WTC11 (cell line): Measurements from ENCODE around the gene DNAJB2. TPM values are rescaled to one million over a fixed set of nuclear protein-coding genes. Genes with fewer than 3 reads are reported as not detected.

Source experiments
- ARID4B ChIP-seq: sonication (generic); formaldehyde crosslinking; IDR thresholded peaks from 2 replicates; pipeline ENCODE4 v1.8.0; 2023; ENCODE audit warnings: missing genetic modification reagents, mild to moderate bottlenecking, borderline replicate concordance
- CDX4 ChIP-seq: fragments of 250-450 bp; sonication (Bioruptor Pico); IDR thresholded peaks from 2 replicates; pipeline ENCODE4 v1.9.0; 2021; ENCODE audit warnings: moderate library complexity, mild to moderate bottlenecking, inconsistent platforms, borderline replicate concordance
- ELF4 ChIP-seq: sonication (generic); formaldehyde crosslinking; IDR thresholded peaks from 2 replicates; pipeline ENCODE4 v1.8.1; 2022; ENCODE audit warnings: low read depth, mild to moderate bottlenecking, moderate library complexity, missing genetic modification reagents
- FOXJ3 ChIP-seq: sonication (generic); formaldehyde crosslinking; IDR thresholded peaks from 2 replicates; pipeline ENCODE4 v1.9.0; 2021; ENCODE audit warnings: missing genetic modification reagents, mild to moderate bottlenecking, borderline replicate concordance
- FOXP4 ChIP-seq: sonication (generic); formaldehyde crosslinking; IDR thresholded peaks from 2 replicates; pipeline ENCODE4 v1.8.0; 2022; ENCODE audit warnings: mild to moderate bottlenecking, missing genetic modification reagents
- HMGA2 ChIP-seq: fragments of 250-450 bp; sonication (Bioruptor Pico); IDR thresholded peaks from 2 replicates; pipeline ENCODE4 v1.4.0; 2021; ENCODE audit warnings: mild to moderate bottlenecking, moderate library complexity
- MLX ChIP-seq: sonication (generic); formaldehyde crosslinking; IDR thresholded peaks from 2 replicates; pipeline ENCODE4 v1.8.1; 2023; ENCODE audit warnings: mild to moderate bottlenecking, missing genetic modification reagents, moderate library complexity
- PREB ChIP-seq: sonication (generic); formaldehyde crosslinking; IDR thresholded peaks from 2 replicates; pipeline ENCODE4 v1.8.1; 2022; ENCODE audit warnings: mild to moderate bottlenecking, missing genetic modification reagents, moderate library complexity, borderline replicate concordance
- SOX15 ChIP-seq: fragments of 250-450 bp; sonication (Bioruptor Pico); IDR thresholded peaks from 2 replicates; pipeline ENCODE4 v1.9.0; 2021; ENCODE audit warnings: mild to moderate bottlenecking
- STAT6 ChIP-seq: sonication (generic); formaldehyde crosslinking; conservative IDR thresholded peaks from 2 replicates; pipeline ENCODE4 v1.8.1; 2023; ENCODE audit warnings: mild to moderate bottlenecking, low read depth, missing genetic modification reagents, moderate library complexity
- TEAD1 ChIP-seq: sonication (generic); formaldehyde crosslinking; IDR thresholded peaks from 2 replicates; pipeline ENCODE4 v1.8.0; 2022; ENCODE audit warnings: mild to moderate bottlenecking, missing genetic modification reagents
- TP53 ChIP-seq: sonication (generic); formaldehyde crosslinking; IDR thresholded peaks from 2 replicates; pipeline ENCODE4 v1.8.1; 2023; ENCODE audit warnings: mild to moderate bottlenecking, missing genetic modification reagents
- USF2 ChIP-seq: sonication (generic); formaldehyde crosslinking; IDR thresholded peaks from 2 replicates; pipeline ENCODE4 v1.8.1; 2023; ENCODE audit warnings: mild to moderate bottlenecking, missing genetic modification reagents, moderate library complexity
- ZBTB43 ChIP-seq: sonication (generic); formaldehyde crosslinking; IDR thresholded peaks from 2 replicates; pipeline ENCODE4 v1.8.1; 2023; ENCODE audit warnings: mild to moderate bottlenecking, missing genetic modification reagents
- ZNF121 ChIP-seq: sonication (generic); formaldehyde crosslinking; IDR thresholded peaks from 2 replicates; pipeline ENCODE4 v1.8.0; 2023; ENCODE audit warnings: missing genetic modification reagents
- ZNF416 ChIP-seq: fragments of 250-450 bp; sonication (Bioruptor Pico); IDR thresholded peaks from 2 replicates; pipeline ENCODE4 v1.9.0; 2021; ENCODE audit warnings: mild to moderate bottlenecking, inconsistent platforms
- ZNF423 ChIP-seq: fragments of 250-450 bp; sonication (Bioruptor Pico); IDR thresholded peaks from 2 replicates; pipeline ENCODE4 v2.1.2; 2022; ENCODE audit warnings: mild to moderate bottlenecking, moderate library complexity
- ZNF512 ChIP-seq: sonication (generic); formaldehyde crosslinking; IDR thresholded peaks from 2 replicates; pipeline ENCODE4 v1.8.1; 2022; ENCODE audit warnings: missing genetic modification reagents, borderline replicate concordance
- ZSCAN18 ChIP-seq: fragments of 250-450 bp; sonication (Bioruptor Pico); IDR thresholded peaks from 2 replicates; pipeline ENCODE4 v2.1.2; 2022; ENCODE audit warnings: mild to moderate bottlenecking, moderate library complexity
- total RNA-seq: library from RNA; stranded (reverse); gene quantifications from 3 replicates; pipeline ENCODE4 v1.2.3, GENCODE V29; 2021

The DNAJB2 gene
- total RNA-seq, 1 experiment from 2014 or later: 36.1 TPM

GRCh38 chr2:219308142-219309101, 29.3 kb downstream of the DNAJB2 start (continued):
- TF ChIP-seq FOXP4 (CRISPR knock-in tag) (peak; percentile 97), CDX4 (CRISPR knock-in tag) (no peak), ELF4 (CRISPR knock-in tag) (0 out of 2 replicates have a peak, but pooled peaks have one; percentile 25), MLX (CRISPR knock-in tag) (no peak; the same call in 1 of the 2 replicates), HMGA2 (CRISPR knock-in tag) (no peak), ZNF512 (CRISPR knock-in tag) (no peak), STAT6 (CRISPR knock-in tag) (no peak), PREB (0 out of 2 replicates have a peak, but pooled peaks have one; percentile 42), TP53 (CRISPR knock-in tag) (peak; percentile 65), USF2 (CRISPR knock-in tag) (no peak), ZSCAN18 (no peak), ZNF416 (CRISPR knock-in tag) (no peak), TEAD1 (CRISPR knock-in tag) (peak; percentile 87), SOX15 (CRISPR knock-in tag) (no peak), ARID4B (CRISPR knock-in tag) (peak; percentile 98), ZNF423 (CRISPR knock-in tag) (no peak), ZBTB43 (CRISPR knock-in tag) (peak; percentile 78; the same call in 1 of the 2 replicates), ZNF121 (0 out of 2 replicates have a peak, but pooled peaks have one; percentile 30), FOXJ3 (CRISPR knock-in tag) (no peak)
